Esophagus mucosa (tissue), 1 donor: Measurements from ENCODE around the gene GRM1. TPM values are rescaled to one million over a fixed set of nuclear protein-coding genes. Genes with fewer than 3 reads are reported as not detected.

Experiments
- ATAC-seq: fragments of 200-7000 bp; cut with Tn5 transposase; one replicate; pipeline ENCODE4 v1.9.1; 2020
- total RNA-seq: library from RNA; stranded (reverse); gene quantifications from one replicate; pipeline ENCODE4 v1.2.4, GENCODE V29; 2023
- donor health status: DM: yes; HTN: yes; CAD: no.

Gene GRM1
- total RNA-seq, 1 donor from 2014 or later = not detected

DNA sequence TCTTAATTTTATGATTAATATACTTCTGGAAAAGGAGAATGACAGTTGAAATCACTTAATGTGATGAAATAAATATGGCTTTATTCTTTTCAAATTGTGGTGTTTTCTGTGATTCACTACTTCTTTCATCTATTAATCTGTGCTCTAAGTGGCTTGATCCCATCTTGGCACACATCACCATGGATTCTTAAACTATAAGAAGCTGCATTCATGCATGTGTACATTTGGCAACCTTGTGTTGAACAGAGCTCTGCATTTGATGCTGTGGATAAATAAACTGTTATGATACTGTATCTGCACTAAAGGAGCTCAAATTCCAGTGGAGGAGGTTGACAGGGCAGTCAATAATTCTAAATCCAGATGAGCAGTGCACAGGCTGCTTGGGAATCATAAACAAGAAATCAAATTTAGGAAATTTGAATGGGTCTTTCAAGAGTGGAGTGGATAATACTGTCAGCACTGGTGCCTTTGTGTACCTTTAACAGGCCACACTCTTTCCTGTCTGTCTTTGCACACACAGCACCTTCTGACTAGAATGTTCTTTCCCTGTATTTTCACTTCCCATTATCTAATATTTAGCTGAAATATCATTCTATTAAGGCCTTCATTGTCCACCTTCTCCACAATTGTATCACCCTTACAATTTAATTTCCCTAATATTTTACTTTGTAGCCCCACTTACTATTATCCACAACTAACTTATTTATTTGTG is 252.9 kb downstream of the GRM1 start:
- ATAC-seq = no peak

DNA sequence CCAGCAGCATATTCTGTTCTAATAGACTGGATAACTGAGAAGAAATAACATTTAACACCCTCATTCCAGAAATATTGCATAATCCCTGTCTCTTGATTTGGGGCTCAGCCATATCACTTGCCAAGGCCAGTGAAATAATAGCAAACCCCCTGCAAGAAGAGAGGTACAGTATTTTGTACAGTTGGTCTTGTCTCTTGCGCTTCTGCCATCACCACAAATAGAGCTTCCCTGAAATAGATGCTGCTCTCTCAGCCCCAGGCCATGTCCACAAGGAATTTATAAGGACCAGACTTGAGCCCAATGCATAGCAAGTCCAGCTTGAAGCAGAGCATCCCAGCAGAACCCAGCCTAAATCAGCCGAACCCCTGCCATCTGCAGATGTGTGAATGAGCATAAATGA is 254.0 kb downstream of the GRM1 start:
- ATAC-seq = no peak

DNA sequence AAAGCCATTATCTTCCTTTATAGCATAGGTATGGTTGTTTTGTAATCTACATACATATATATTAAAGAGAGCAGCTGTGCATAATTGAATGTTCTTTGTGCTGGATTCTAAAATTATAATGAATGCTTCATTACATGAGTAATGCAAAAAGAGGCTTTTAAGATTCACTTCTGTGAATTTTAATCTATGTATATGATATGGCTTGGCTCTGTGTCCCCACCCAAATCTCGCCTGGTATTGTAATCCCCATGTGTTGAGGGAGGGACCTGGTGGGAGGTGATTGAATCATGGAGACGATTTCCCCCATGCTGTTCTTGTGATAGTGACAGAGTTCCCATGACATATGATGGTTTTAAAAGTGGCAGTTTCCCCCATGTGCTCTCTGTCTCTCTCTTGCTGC is 255.4 kb downstream of the GRM1 start:
- no peak for ATAC-seq

DNA sequence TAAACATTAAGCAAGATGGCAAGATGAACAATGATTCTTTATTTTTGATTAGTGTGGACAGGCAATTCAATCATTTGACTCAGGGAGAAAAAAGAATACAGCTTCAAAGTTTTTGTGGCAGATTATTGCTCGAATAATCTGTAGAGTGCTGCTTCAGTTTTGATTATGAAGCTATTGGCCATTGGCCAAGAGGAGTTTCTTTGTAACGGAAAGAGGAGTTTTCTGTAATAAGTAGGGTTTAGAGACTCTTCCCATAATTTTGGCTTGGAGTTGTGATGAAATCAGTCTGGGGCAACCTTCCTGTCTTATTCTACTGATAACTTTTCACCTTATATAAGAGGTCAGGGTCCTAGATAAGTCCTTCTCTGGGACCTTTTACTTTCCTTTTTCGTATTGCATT is 258.1 kb downstream of the GRM1 start:
- ATAC-seq = no peak

DNA sequence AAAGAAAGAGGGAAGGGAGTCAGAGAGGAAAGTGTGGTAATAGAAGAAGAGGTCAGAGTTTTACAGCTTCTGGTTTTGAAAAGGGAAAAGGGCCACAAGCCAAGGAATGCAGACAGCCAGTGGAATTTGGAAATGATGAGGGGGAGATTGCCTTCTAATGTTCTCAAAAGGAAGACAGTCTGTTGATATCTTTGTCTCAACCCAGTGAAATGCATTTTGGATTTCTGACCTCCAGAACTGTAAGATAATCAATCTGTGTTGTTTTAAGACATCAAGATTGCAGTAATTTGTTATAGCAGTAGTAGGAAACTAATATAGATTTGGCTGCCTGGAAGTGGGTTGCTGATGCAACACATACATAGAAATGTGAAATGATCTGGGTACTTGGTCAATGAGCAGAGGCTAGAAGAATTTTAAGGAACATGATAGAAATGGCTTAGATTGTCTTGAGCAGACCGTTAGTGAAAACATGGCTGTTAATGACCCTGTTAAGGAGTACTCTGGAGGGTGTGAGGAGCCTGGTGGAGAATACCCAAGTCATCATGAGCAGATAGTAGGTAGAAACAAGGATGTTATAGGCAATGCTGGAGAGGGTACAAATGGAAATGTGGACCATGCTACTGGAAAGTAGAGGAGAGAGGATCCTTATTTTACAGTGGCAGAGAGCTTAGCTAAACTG is 259.0 kb downstream of the GRM1 start:
- no peak for ATAC-seq

DNA sequence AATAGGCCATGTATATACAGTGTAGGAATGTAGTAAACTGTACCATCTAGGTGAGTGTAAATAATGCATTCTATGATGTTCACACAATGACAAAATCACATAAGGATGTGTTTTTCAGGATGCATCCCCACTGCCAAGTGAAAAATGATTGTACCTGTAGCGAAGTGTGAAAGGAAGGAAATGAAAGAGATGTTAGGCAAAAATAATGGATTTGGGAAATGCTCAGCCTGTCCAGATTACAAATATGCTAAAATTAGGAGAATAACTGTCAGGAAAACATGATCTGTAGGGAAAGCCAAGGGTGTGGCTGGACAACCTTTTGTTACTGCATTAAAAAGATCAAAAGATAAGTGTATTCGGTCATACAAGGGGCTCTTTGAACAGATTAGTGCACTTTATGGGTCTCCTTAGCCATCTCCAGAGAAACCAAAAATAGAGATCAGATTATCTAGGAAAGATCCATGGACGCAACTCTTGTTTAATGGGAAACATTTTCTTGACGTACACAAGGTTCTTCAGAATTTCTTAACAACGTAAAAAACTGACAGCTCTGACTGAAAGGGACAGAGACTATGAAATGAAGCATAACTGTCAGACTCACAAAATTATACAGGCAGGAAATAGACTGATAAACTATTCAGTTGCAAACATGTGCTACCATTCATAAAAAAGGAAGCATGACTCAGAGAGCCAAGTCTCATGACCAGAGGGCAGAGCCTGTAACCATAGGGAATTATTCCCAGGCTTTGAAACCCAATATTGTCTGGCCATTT is 261.1 kb downstream of the GRM1 start:
- peak; percentile 63 for ATAC-seq

DNA sequence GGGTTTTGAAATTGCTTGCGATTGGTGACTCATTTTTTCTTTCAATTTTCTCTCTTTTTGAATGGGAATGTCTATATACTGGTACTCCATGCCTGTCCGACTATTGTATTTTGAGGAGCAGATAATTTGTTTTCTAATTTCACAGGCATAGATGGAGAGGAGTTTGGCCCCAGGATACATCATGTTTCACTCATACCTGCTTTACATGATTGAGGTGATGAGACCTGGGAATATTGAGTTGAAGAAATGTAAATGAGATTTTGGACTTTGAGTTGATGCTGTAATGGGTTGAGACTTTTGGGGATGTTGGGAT is 261.7 kb downstream of the GRM1 start:
- no peak for ATAC-seq

DNA sequence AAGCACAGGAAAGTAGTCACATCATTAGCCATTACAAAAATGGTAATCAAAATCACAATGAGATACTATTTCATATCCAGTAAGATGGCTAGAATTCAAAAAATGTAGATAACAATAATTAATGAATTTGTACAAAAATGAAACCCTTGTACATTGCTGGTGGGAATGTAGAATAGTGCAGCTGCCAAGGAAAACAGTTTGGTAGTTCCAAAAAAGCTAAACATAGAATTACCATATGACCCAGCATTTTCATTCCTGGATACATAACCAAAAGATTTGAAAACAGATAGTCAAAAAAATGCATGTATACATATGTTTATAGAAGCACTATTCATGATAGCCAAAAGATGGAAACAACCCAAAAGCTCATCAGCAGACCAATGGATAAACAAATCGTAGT is 263.6 kb downstream of the GRM1 start:
- ATAC-seq = no peak

DNA sequence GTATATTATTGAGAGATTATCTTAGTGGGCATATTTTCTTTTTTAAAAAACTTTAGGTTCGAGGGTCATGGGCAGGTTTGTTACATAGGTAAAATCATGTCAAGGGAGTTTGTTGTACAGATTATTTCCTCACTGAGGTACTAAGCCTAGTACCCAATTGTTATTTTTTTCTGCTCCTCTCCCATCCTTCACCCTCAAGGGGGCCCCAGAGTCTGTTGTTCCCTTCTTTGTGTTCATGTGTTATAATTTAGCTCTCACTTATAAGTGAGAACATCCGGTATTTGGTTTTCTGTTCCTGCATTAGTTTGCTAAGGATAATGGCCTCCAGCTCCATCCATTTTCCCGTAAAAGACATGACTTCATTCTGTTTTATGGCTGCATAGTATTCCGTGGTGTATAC is 266.8 kb downstream of the GRM1 start:
- no peak for ATAC-seq

DNA sequence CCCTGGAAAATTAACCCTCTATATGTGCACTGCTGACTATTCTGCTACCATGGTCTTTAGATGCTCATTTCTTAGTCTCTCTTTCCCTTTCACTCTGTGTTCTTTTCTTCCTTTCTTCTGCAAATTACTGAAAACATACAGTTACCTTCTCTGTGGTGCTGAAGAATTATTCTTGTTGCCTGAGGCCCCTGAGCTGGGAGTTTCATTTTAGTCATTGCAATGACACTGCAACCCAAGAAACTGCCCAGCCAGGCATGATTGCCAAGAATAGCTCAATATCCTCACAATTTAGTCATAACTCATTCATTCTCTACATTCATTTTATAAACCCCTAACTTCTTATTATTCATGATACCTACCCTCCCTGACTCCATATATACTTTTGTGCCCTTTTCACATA is 269.0 kb downstream of the GRM1 start:
- ATAC-seq = no peak

DNA sequence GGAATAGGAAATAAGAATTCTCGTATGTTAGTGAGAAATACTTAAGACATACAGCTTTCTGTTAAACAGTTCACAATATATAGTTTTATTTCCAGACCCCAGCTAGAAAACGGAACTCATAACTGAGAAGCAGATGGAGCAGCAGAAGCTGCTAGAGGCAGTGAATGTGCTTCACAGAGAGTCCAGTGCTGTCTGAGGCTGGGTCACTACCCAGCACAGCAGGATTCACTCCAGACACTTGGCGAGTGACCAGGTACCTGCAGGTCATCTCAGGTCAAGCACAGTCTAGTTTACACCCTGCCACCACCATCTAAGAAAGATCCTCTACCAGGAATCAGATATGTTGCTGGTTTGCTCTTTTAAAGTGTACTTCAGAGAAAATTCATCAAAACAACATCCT is 271.7 kb downstream of the GRM1 start:
- no peak for ATAC-seq

DNA sequence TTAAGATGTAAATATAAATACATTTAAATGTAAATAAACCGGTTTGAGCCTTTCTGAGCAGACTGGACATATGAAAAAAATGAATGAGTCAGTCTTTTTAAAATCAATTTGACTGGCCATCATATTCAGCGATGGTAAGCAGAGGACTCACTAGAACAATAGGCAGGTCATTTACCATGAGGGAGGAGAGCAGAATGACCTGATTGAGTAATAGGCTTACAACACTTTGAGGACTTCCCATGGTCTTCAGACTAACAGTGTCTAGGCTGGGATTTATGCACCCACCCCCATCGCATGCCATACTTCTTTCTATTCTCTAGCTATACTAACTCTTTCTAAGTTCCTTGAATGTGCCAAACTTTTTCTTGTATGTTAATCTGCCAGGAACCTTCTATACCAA is 272.9 kb downstream of the GRM1 start:
- no peak for ATAC-seq

DNA sequence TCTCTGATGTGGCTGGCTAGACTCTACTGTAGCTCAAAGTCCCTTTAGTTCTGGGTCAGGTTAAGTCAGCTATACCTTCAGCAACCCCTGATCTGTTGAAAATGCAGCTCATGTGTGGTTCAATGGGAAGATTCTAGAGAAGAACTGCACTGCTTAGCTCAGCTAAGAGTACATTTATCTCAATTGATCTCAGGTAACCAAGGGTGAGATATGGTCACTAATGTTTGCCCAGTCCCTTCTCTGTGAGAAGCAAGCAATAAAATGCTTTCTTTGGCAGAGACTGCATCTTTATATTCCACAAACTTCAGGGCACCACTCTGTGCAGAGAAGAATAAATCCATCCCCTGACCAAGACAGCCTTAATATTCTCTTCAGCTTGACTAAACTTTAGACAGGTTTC is 274.1 kb downstream of the GRM1 start:
- no peak for ATAC-seq

DNA sequence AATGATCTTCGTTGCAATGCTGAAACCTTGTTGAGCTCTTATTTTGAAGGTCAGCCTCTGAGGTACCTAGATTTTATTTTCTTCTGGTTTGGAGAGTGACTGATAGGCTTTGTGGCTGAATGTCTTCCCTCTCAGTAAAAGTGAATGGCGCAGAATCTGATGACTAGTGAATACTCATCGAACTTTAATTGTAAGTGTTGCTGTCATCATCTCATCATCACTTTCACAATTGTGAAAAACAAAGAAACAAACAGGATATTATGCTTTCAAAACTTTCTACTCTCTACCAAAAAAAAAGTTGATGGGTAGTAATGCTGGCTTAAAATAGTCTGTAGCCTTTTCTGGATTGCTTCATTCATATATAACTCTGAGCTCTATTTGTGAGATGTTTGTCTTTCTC is 275.3 kb downstream of the GRM1 start:
- no peak for ATAC-seq

DNA sequence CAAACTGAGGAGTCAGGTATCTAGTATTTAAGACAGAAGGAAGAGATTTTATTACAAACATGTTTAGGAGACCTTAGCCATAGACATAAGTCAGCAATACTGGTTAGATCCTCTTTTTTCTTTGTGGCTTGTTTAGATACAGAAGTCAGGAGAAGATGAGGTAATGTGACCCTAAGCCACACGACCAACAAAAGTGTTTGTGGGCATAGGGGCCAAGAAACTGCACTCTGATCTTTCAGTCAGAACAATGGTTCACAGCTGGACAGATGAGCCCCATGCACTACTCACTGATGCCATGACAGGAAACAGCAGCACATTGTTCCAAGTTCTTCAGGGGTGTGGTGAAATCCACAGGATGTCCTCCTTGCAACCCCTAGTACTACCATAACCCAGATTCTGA is 276.2 kb downstream of the GRM1 start:
- no peak for ATAC-seq

DNA sequence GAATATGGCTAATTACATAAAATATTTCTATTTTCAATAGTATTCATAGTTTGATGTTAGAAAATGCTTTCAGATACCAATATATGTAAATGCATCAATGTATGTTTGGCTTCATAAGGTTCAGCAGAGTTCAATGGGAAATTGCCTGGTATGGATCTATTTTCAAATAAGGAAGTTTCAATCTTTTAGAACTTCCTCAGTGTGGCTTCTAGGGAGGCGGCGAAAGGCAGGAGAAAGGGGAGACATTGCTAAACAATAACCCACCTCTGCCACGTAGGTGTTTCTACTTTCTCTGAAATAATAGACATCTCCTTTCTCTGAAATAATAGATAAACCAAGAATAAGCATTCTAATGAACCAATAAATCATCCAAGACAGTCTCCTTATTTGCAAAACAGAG is 277.1 kb downstream of the GRM1 start:
- no peak for ATAC-seq

DNA sequence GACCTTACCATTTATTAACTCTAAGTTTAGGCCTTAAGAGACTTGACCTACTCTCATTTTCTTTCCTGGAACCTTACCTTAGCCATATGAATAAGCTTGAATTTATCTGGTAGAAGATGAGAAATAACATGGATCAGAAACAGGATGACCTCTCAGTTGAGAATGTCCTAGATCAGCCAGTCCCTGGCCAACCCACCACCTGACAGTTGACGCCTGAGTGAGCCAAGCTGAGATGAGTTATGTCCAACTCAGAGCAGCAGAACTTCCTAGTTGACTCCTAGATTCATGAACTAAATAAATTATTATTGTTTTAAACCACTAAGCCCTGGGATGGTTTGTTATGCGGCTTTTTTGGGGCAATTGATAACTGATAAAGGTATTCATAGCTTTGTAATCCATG is 281.8 kb downstream of the GRM1 start:
- ATAC-seq = no peak

DNA sequence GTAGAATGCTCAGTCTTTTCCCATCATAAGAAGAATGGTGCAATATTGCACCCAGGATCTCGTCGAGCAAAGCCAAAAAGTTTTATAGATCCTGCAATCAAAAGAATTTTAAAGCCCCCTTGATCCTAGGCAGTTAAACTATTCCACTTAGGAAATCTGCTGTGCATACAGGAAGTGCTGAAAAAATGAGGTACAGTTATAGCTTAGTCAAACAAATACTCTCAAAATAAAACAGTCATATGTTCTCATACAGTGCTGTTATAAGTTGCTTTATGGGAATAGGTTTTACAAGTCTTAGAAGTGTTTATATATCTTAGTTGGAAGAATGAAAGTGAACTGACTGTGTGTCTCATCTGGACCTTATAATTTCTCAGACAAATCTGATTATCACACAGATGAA is 282.2 kb downstream of the GRM1 start:
- no peak for ATAC-seq

DNA sequence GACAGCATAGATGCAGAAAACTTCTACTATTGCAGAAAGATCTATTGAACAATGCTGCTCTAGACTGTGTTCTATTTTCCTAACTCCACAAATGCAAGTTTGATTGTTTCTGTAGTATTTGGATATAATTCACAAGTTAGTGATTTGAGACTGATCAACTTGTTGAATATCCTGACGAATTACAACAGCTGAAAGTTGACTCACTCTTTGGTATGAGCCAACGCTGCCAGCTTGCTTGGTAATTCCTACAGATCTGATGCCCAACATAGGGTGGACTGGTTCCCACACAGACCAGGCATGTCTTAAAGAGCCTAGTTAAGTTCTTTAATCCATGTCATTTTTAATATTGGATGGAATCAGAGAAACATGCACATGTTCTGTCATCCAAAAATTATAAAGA is 283.7 kb downstream of the GRM1 start:
- ATAC-seq = no peak

DNA sequence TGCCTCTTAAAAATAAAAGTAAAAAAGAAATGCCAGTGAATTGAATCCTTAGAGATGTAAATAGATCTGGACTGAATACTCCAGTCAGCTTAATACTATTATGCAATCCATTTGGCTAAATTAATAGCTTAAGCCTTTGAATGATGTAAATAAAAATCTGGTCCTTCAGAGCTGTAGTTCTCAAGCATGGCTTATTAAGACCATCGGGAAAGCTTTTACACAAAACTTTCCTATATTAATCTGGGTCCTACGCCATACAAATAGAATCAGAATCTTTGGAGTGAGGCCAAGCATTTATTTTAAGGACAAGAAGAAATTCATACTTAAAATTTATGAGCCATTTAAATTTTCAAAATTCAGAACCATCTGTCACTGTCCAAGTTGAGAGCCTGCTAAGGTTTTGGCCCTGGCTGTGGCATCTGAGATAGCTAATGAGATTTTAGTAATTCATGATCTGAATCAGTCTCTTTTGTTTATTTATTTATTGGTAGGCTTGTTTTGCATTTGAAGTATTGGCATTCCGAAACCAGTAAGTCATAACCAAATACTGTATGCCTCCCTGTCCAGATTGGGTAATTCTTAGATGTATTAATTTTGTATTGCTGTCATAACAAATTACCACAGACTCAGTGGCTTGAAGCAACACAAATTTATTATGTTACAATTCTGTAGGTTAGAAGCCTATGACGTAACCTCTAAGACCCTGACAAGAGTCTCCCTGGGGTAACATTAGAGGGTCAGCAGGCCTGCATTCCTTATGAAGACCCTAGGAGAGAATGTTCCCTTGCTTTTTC is 286.7 kb downstream of the GRM1 start:
- no peak for ATAC-seq

DNA sequence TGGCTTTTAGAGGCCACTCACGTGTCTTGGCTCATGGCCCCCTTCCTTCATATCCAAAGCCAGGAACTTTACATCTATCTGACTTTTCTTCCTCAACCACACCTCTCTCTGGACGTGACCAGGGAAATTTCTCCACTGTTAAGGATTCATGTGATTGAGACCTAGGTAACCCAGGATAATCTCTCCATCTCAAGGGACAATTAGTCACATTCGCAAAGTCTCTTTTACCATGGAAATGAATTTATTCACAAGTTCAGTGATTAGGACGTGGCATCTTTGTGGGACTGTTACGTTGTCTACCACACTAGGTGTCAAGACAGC is 287.3 kb downstream of the GRM1 start:
- no peak for ATAC-seq

DNA sequence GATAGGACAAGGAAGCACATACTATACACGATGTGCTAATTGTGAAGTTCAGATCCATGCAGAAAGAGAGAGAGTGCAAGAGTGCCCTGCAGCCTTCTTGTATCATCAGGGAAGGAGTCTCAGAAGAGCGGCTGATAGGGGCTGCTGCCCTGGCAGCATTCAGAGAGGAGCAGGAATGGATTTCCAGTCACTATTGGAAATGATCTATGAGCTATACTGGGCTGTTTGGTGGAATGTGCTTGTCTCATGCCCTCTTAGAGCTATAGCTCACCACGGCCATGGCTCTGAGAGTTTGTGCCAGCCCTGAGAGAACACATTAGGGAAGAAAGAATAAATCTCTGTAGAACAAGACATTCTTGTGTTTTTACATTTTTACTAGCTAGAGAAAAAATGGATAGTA is 302.2 kb downstream of the GRM1 start:
- ATAC-seq = no peak

DNA sequence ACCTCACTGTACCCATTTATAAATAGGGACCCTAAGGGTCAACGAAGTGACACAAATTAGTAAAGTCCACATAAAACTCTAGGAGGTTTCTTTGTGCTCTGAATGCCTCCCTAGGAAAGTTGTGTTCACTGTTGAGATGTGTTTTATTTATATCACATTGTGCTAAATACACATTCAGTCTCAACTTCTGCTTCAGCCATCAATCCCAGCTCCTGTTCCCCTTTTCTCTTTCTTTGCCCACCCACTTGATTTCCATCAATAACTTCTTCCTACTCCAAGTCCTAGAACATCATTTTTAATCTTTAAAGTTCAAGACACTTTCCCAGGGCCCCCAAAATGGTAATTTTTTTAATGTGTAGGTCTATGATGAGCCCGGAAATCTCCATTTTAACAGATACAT is 306.5 kb downstream of the GRM1 start:
- no peak for ATAC-seq

DNA sequence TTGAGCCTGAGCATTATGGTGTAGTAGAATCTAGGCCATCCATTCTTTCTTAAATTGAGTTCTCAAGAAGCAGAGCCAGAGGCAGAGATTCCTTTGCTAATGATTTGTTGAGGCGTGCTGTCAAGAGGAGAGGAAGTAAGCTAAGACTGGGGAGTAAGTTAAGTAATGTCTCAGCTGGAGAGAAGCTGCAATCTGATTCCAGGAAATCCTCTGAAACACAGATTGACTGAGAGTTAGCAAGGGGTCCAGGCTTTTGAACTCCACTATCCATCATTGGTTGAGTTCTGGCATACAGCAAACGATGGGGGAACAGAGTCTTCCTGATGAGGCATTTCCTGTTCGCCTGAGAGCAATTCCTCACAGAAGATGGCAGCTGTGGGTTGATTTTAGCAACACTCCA is 307.3 kb downstream of the GRM1 start:
- ATAC-seq = no peak
